GF-D8 (cell line): ENCODE results near the gene GNG4.
"Not testable (repeated sequence)": the region's sequence is repeated elsewhere in the genome, so short reads cannot be mapped to it uniquely, and the experiment has no call there.

Experiments used
- DNase-seq: peaks from one replicate; lab custom pipeline; 2025; lab: John Stamatoyannopoulos, UW

Gene GNG4

GRCh38 chr1:235624721-235625333, 24.8 kb downstream of the GNG4 start:
- DNase-seq: peak; percentile 45

- no peak for DNase-seq
Observed at GRCh38 chr1:235622936-235623779, 26.4 kb downstream of the GNG4 start.

GRCh38 chr1:235619149-235619548, 30.4 kb downstream of the GNG4 start:
- DNase-seq: not testable (repeated sequence)

- DNase-seq: no peak
Observed at GRCh38 chr1:235617808-235618207, 31.8 kb downstream of the GNG4 start.

GRCh38 chr1:235617140-235617539, 32.4 kb downstream of the GNG4 start:
- DNase-seq: no peak

GRCh38 chr1:235614442-235614954, 35.1 kb downstream of the GNG4 start:
- no peak for DNase-seq

- no peak for DNase-seq
Observed at GRCh38 chr1:235613602-235614001, 36.0 kb downstream of the GNG4 start.

GRCh38 chr1:235612761-235613160, 36.8 kb downstream of the GNG4 start:
- DNase-seq: no peak

GRCh38 chr1:235610157-235610556, 39.4 kb downstream of the GNG4 start:
- no peak for DNase-seq

GRCh38 chr1:235608278-235608677, 41.3 kb downstream of the GNG4 start:
- no peak for DNase-seq

- no peak for DNase-seq
Observed at GRCh38 chr1:235607284-235607683, 42.3 kb downstream of the GNG4 start.

GRCh38 chr1:235601104-235601503, 48.5 kb downstream of the GNG4 start:
- DNase-seq: no peak

GRCh38 chr1:235599536-235599935, 50.0 kb downstream of the GNG4 start:
- DNase-seq: no peak

GRCh38 chr1:235597867-235598553, 51.6 kb downstream of the GNG4 start:
- peak; percentile 2 for DNase-seq

GRCh38 chr1:235595079-235595478, 54.5 kb downstream of the GNG4 start:
- no peak for DNase-seq

- not testable (repeated sequence) for DNase-seq
Observed at GRCh38 chr1:235594281-235594895, 55.2 kb downstream of the GNG4 start.

GRCh38 chr1:235588916-235589515, 60.6 kb downstream of the GNG4 start:
- no peak for DNase-seq

- DNase-seq: no peak
Observed at GRCh38 chr1:235588156-235588555, 61.4 kb downstream of the GNG4 start.

- DNase-seq: no peak
Observed at GRCh38 chr1:235586992-235587391, 62.6 kb downstream of the GNG4 start.

- no peak for DNase-seq
Observed at GRCh38 chr1:235586413-235586812, 63.2 kb downstream of the GNG4 start.

GRCh38 chr1:235584973-235585372, 64.6 kb downstream of the GNG4 start:
- no peak for DNase-seq

GRCh38 chr1:235583511-235584001, 66.0 kb downstream of the GNG4 start:
- no peak for DNase-seq
